HG03175 (cell line): Measurements from ENCODE around the gene PRMT1.
A peak's percentile ranks its signal among the peaks of the same experiment; 100 is the strongest.

ENCODE experiments used
- ATAC-seq: cut with Tn5 transposase; IDR thresholded peaks from one replicate; pipeline ENCODE4 v1.9.1; 2021; ENCODE audit warnings: mild to moderate bottlenecking, moderate library complexity; ENCODE audit not compliant: unreplicated experiment

Gene PRMT1

GRCh38 chr19:49651029-49651819, 25.8 kb upstream of the PRMT1 start:
- ATAC-seq, result no peak

- ATAC-seq, result no peak
These were observed 25.1 kb upstream of the PRMT1 start for GRCh38 chr19:49651820-49652550.

GRCh38 chr19:49652551-49653465, 24.3 kb upstream of the PRMT1 start:
- ATAC-seq, result no peak

- ATAC-seq, result no peak
These were observed 23.6 kb upstream of the PRMT1 start for GRCh38 chr19:49653466-49653806.

- no peak for ATAC-seq
These were observed 22.5 kb upstream of the PRMT1 start for GRCh38 chr19:49654581-49654980.

GRCh38 chr19:49655570-49656455, 21.3 kb upstream of the PRMT1 start:
- no peak for ATAC-seq

GRCh38 chr19:49656456-49657109, 20.5 kb upstream of the PRMT1 start:
- ATAC-seq, result no peak

GRCh38 chr19:49657493-49658138, 19.5 kb upstream of the PRMT1 start:
- no peak for ATAC-seq

GRCh38 chr19:49658139-49658517, 18.9 kb upstream of the PRMT1 start:
- no peak for ATAC-seq

- ATAC-seq, result no peak
These were observed 18.3 kb upstream of the PRMT1 start for GRCh38 chr19:49658566-49659442.

- no peak for ATAC-seq
These were observed 16.6 kb upstream of the PRMT1 start for GRCh38 chr19:49660338-49660961.

- ATAC-seq, result no peak
These were observed 15.1 kb upstream of the PRMT1 start for GRCh38 chr19:49662011-49662410.

GRCh38 chr19:49663224-49663623, 13.8 kb upstream of the PRMT1 start:
- ATAC-seq, result no peak

GRCh38 chr19:49664171-49665035, 12.7 kb upstream of the PRMT1 start:
- ATAC-seq, result no peak

- ATAC-seq, result no peak
These were observed 12.1 kb upstream of the PRMT1 start for GRCh38 chr19:49665036-49665350.

- ATAC-seq, result peak; percentile 89
These were observed 11.5 kb upstream of the PRMT1 start, which contains the start of the genes BCL2L12 and IRF3 for GRCh38 chr19:49665351-49666119. Gene BCL2L12, plus strand, starts transcription at chr19:49665933. Its CDS starts 760 bp downstream, at chr19:49666693. Gene IRF3, minus strand, starts transcription at chr19:49665857. Its CDS starts 1,019 bp downstream, at chr19:49664838.
